Right lobe of liver (tissue), 4 donors: ENCODE measurements around the gene IRX4.

Source experiments
- CTCF ChIP-seq, 4 donors: fragments of 200-600 bp in 3 of 4; fragments of 450-650 bp in 1 of 4; IDR thresholded peaks; one replicate each; pipeline versions ENCODE4 v1.5.1 to v1.8.0; 2016 to 2022; ENCODE audit warnings: antibody characterized with exemption in 4 of 4, mild to moderate bottlenecking in 2 of 4
- POLR2A ChIP-seq: fragments of 450-650 bp; IDR thresholded peaks from one replicate; pipeline ENCODE4 v1.6.1; 2017; ENCODE audit warnings: antibody characterized with exemption, mild to moderate bottlenecking
- donor health status: DM: no; HTN: no; CAD: no.
- donor health status: DM: no; HTN: no; CAD: no.
- donor health status: DM: no; HTN: yes; CAD: no.

- TF ChIP-seq POLR2A = no peak
- TF ChIP-seq CTCF (IDR thresholded peaks at IDR 0.05) = no peak
Measured at GRCh38 chr5:1855596-1855995, 27.1 kb downstream of the IRX4 start.
